HG02884 (cell line): ENCODE results near the gene PDZRN3.

Experiments
- ATAC-seq: cut with Tn5 transposase; IDR thresholded peaks from one replicate; pipeline ENCODE4 v1.9.1; 2021; ENCODE audit warnings: mild to moderate bottlenecking, moderate library complexity; ENCODE audit not compliant: unreplicated experiment

The PDZRN3 gene

GRCh38 chr3:73401059-73401458 is 223.7 kb downstream of the PDZRN3 start:
- no peak for ATAC-seq

- ATAC-seq: no peak
These were observed 225.0 kb downstream of the PDZRN3 start for GRCh38 chr3:73399666-73400253.

- no peak for ATAC-seq
These were observed 225.6 kb downstream of the PDZRN3 start for GRCh38 chr3:73399106-73399505.

DNA sequence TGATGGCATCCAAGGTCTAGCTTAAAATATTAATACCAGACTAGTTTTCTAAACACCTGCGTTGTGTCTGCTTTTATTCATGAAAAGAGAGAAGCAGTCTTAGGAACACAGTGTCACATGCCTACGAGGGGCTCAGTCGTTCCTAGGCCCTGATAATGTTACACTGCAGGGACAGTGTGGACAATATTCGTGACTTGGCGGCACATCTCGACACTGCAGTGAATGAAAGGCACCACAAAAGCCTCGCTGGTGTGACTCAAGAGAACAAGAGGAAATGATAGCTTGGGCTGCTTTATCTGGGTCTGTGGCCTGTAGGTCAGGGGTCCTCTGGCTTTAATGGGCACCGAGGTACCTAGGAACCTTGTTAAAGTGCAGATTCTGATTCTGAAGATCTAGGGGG is 226.7 kb downstream of the PDZRN3 start:
- no peak for ATAC-seq

GRCh38 chr3:73394240-73394639 is 230.5 kb downstream of the PDZRN3 start:
- no peak for ATAC-seq

DNA sequence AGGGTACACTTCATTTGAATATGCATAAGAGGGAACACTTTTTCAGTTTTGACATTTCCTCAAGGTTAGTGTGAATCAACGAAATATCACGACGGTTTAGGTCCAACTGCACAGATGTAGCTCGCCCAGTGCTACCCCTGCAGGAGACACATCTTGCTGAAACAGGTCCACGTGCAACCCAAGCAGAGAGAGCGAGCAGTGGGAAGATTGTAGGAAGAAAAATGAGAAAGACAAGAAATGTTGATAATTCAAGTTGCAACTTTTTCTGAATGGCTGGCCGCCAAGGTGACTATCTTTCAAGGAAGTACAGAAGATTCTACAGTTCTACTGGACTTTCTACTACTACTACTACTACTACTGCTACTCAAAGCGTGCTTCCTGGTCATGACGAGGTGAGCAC is 231.7 kb downstream of the PDZRN3 start:
- no peak for ATAC-seq

GRCh38 chr3:73391984-73392383 is 232.8 kb downstream of the PDZRN3 start:
- ATAC-seq: no peak

DNA sequence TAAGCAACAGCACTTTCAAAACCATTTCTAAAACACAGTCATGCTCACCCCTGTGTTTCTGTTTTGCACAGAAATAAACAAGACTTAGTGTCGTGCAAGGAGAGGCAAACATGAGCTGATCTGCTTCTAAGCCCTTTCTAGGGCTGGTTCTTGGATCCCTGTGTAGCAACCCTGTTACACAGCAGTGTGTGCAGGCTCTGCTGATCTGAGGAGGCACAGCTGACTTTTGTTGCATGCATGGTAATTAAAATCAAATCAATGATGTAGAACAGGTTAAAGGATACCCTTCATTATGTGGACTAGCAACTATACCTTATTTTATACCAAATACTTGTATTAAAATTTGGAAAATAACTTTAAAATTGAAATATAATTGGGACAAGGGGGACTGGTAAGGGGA is 234.8 kb downstream of the PDZRN3 start:
- no peak for ATAC-seq

GRCh38 chr3:73389117-73389813 is 235.5 kb downstream of the PDZRN3 start:
- no peak for ATAC-seq

GRCh38 chr3:73385568-73385967 is 239.2 kb downstream of the PDZRN3 start:
- ATAC-seq: no peak

GRCh38 chr3:73384091-73384906 is 240.4 kb downstream of the PDZRN3 start:
- no peak for ATAC-seq

DNA sequence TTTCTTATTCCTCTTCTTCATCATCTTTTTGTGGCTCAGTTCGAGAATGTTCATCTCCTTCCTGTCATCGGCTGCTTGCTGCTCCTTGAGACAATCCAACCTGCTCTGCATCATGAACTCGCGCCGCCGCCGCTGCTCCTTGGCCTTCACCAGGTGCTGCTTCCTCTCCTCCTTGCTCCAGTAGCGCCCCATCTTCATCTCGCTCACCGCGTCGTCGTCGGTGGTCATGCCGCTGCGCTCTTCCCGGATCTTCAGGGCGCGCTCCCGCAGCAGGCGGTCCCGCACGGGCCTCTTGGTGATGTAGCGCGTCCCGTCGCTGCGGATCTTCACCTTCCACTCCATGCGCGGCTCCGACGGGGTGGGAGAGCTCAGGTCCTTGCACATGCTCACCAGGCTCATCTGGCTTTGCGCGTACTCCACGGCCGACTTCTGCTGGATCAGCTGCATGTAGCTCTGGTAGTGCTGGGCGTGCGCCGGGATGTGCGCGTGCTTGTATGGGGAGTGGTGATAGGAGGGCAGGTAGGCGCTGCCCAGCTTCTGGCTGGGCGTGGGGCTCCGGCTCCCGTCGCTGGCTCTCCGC is 241.2 kb downstream of the PDZRN3 start:
- no peak for ATAC-seq

DNA sequence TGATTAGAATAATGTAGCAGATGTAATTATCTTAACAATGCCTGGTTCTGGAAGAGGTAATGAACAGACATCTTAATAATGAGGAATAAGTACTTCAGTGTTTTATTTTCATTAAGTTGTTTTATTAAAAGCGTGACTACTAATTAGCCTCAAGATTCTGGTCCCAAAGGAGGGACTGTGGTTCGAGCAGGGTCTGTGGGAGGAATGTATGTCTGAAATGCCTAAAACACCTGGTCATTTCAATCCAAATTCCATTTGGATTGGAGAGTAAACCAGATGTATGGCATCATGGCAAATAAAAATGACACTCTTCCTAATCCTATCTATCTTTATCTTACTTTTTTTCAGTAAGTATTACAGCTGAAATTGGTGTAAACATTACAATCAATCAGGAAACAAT is 243.2 kb downstream of the PDZRN3 start:
- no peak for ATAC-seq

GRCh38 chr3:73380735-73381532 is 243.8 kb downstream of the PDZRN3 start:
- no peak for ATAC-seq

DNA sequence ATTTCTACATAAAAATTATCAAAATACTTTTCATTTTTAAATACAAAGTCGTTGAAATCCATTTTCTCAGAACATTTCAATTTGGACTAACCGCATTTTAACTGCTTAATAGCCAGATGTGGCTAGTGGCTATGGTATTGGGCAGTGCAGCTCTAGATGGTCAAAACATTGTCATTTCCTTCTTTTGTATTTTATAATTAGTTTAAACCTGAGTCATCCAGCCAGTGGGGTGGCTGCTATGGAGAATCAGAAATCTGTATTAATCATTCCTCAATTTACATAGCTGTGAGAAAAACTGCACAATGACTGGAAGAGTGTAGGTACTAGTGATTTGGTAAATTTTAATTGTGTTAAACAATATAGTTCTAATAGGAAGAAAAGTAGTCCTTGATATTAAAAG is 245.3 kb downstream of the PDZRN3 start:
- no peak for ATAC-seq

DNA sequence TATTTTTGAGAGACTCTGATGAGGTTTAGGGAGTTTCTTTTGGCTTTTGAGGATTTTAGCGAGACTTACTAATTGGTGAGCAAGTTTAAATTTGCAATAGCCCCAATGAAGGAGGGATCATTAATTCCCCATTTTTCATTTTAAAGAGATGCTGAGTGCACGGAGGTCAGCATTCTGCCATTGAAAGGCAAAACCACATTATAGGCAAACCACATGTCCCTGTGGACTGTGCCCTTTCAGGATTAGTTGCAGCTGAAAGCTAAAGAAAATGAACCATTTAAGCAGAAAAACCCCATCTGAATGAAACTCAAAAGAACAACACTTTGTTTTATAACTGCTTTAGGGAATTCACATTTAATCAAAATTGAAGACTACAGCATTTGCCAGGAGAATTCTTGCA is 246.5 kb downstream of the PDZRN3 start:
- ATAC-seq: no peak

DNA sequence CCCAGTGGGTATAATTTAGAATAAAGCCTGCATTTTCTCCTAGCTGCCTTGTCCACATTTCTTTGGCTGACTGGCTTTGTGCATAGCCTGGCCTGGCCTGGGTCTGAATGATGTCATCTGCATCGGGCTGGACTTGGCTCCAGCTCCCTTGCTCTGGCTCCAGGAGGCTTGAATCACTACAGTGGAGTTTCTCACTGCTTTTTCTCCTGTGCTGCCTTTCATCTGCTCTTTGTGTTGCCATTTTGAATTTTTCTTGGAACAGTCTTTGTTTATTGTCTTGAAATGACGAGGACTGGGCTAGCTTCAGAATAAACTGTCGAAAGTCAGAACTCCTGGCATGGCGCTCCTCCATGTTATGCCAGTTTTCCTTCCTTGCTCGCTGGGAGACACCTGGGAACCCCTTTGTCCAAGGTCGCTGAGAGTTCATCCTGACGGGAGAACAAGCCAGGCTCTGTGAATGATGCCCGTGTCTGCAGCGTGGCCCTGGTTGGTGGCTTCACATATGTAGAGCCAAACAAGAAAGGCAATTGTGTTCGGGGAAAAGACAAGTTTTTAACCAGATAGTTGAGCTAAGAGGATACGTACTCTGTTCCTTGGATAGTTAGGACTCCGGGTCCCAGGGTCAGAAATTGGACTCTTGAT is 258.9 kb downstream of the PDZRN3 start:
- no peak for ATAC-seq

GRCh38 chr3:73364517-73364916 is 260.2 kb downstream of the PDZRN3 start:
- ATAC-seq: no peak

- ATAC-seq: no peak
These were observed 261.6 kb downstream of the PDZRN3 start for GRCh38 chr3:73363093-73363492.

GRCh38 chr3:73361591-73361990 is 263.1 kb downstream of the PDZRN3 start:
- no peak for ATAC-seq
